HepG2 (cell line): ENCODE measurements around the gene CST4. TPM values are rescaled to one million over a fixed set of nuclear protein-coding genes. Genes with fewer than 3 reads are reported as not detected.

Experiments used
- ATAC-seq: fragments of 200-7000 bp; cut with Tn5 transposase; 3 replicates; pipeline ENCODE4 v1.9.1; 2020; ENCODE audit warnings: mild to moderate bottlenecking, moderate library complexity
- BruUV-seq: library from RNA; stranded (reverse); fragments of 400-500 nt; replicated peaks from 2 replicates; lab custom pipeline; 2021; lab: Mats Ljungman, UMichigan
- CTCF ChIA-PET: fragments of 300-600 bp; formaldehyde crosslinking; extraction: SDS; loops from one replicate; lab custom pipeline; 2021; ENCODE audit warnings: low total read pairs, inconsistent platforms, low intra/inter-chr PET ratio; lab: Yijun Ruan, JAX
- POLR2A ChIA-PET: fragments of 350-600 bp; sonication (Branson Sonifier 250); formaldehyde crosslinking; loops from one replicate; lab custom pipeline; 2020; ENCODE audit warnings: antibody characterized with exemption, inconsistent platforms; lab: Yijun Ruan, JAX
- DNase-seq: peaks from one replicate; pipeline ENCODE4 v3.0.0-alpha.2; 2015; ENCODE audit warnings: low spot score
- FAIRE-seq: peaks from 3 replicates; lab custom pipeline; 2011; peaks lifted over from hg19 to GRCh38; lab: Jason Lieb, UNC
- H2AFZ ChIP-seq: one replicate; pipeline ENCODE4 v1.6.1; 2011; ENCODE audit warnings: low read length, inconsistent platforms
- H3K27ac ChIP-seq: fragments of 300-600 bp; 3 replicates; pipeline ENCODE4 v1.8.0; 2011; ENCODE audit warnings: mixed run types, mild to moderate bottlenecking, mixed read lengths, low read length, inconsistent platforms; ENCODE audit not compliant: insufficient read depth; ENCODE audit errors: extremely low read length
- H3K27me3 ChIP-seq, 2 experiments: fragments of 200-600 bp in 1 of 2; 2 replicates in 1 of 2; 3 replicates in 1 of 2; pipeline versions ENCODE4 v1.6.0 to v1.8.0; 2011; ENCODE audit warnings: low read length in 2 of 2, mild to moderate bottlenecking in 2 of 2, moderate library complexity in 2 of 2, inconsistent platforms in 1 of 2; ENCODE audit not compliant: insufficient read depth in 2 of 2, control insufficient read depth in 1 of 2
- H3K36me3 ChIP-seq, 2 experiments: fragments of 200-600 bp in 1 of 2; replicated peaks in 1 of 2; 2 replicates in 1 of 2; 3 replicates in 1 of 2; pipeline versions ENCODE4 v1.5.1 to v1.8.0; 2011; ENCODE audit warnings: low read length in 2 of 2, inconsistent platforms in 1 of 2; ENCODE audit not compliant: insufficient read depth in 2 of 2, control insufficient read depth in 1 of 2
- H3K4me1 ChIP-seq: 2 replicates; pipeline ENCODE4 v1.5.1; 2012; ENCODE audit warnings: low read length, inconsistent platforms; ENCODE audit not compliant: insufficient read depth
- H3K4me2 ChIP-seq: 2 replicates; pipeline ENCODE4 v1.6.0; 2011; ENCODE audit warnings: low read depth, low read length, inconsistent platforms
- H3K4me3 ChIP-seq, 3 experiments: fragments of 200-600 bp in 1 of 3; sonication (generic), shearing (Covaris generic) in 1 of 3; replicated peaks in 1 of 3; 2 replicates each; pipeline ENCODE4 v1.5.1; 2011 to 2016; ENCODE audit warnings: low read length in 3 of 3, inconsistent platforms in 2 of 3, low read depth in 2 of 3, mild to moderate bottlenecking in 2 of 3, control low read depth in 1 of 3, mixed read lengths in 1 of 3; ENCODE audit not compliant: insufficient read depth in 1 of 3
- H3K79me2 ChIP-seq: one replicate; pipeline ENCODE4 v1.6.1; 2011; ENCODE audit warnings: low read length, inconsistent platforms; ENCODE audit not compliant: insufficient read depth
- H3K9ac ChIP-seq: 2 replicates; pipeline ENCODE4 v1.6.0; 2011; ENCODE audit warnings: mild to moderate bottlenecking, low read depth, low read length, inconsistent platforms; ENCODE audit not compliant: insufficient read depth
- H3K9me3 ChIP-seq: 2 replicates; pipeline ENCODE4 v1.5.1; 2012; ENCODE audit warnings: mild to moderate bottlenecking, low read length
- H4K20me1 ChIP-seq: 2 replicates; pipeline ENCODE4 v1.6.0; 2011; ENCODE audit warnings: inconsistent platforms, mild to moderate bottlenecking, low read length, moderate library complexity; ENCODE audit not compliant: insufficient read depth
- CREBL2 ChIP-seq: sonication (generic); formaldehyde crosslinking; IDR thresholded peaks from 2 replicates; pipeline ENCODE4 v1.8.1; 2023; ENCODE audit warnings: missing genetic modification reagents, mild to moderate bottlenecking, borderline replicate concordance
- GZF1 ChIP-seq: sonication (generic); formaldehyde crosslinking; IDR thresholded peaks from 2 replicates; pipeline ENCODE4 v1.5.1; 2020; ENCODE audit warnings: mild to moderate bottlenecking, missing genetic modification reagents
- MEIS2 ChIP-seq: sonication (generic); formaldehyde crosslinking; IDR thresholded peaks from 2 replicates; pipeline ENCODE4 v1.9.0; 2021; ENCODE audit warnings: mild to moderate bottlenecking, missing genetic modification reagents
- MNT ChIP-seq: fragments of 450-650 bp; IDR thresholded peaks from 2 replicates; pipeline ENCODE4 v1.6.1; 2016
- NONO ChIP-seq, 2 experiments: fragments of 450-650 bp in 1 of 2; sonication (generic) in 1 of 2; formaldehyde crosslinking in 1 of 2; IDR thresholded peaks in 1 of 2; conservative IDR thresholded peaks in 1 of 2; 2 replicates each; pipeline versions ENCODE4 v1.6.1 to v1.8.0; 2017 to 2022; ENCODE audit warnings: mild to moderate bottlenecking in 1 of 2, missing genetic modification reagents in 1 of 2, moderate library complexity in 1 of 2
- NR2F1 ChIP-seq, 2 experiments: fragments of 450-650 bp in 1 of 2; formaldehyde crosslinking in 1 of 2; IDR thresholded peaks; 2 replicates each; pipeline versions ENCODE4 v1.5.0 to v1.6.1; 2016 to 2020; ENCODE audit warnings: mild to moderate bottlenecking in 1 of 2, missing compliant biosample characterization in 1 of 2, missing genetic modification reagents in 1 of 2, moderate library complexity in 1 of 2
- PHF8 ChIP-seq: sonication (generic); formaldehyde crosslinking; IDR thresholded peaks from 2 replicates; pipeline ENCODE4 v1.5.0; 2020; ENCODE audit warnings: missing genetic modification reagents
- ZBTB1 ChIP-seq: sonication (generic); formaldehyde crosslinking; IDR thresholded peaks from 2 replicates; pipeline ENCODE4 v1.4.0; 2020; ENCODE audit warnings: missing genetic modification reagents, borderline replicate concordance
- ZBTB4 ChIP-seq: sonication (generic); formaldehyde crosslinking; IDR thresholded peaks from 2 replicates; pipeline ENCODE4 v1.4.0; 2020; ENCODE audit warnings: missing genetic modification reagents, mild to moderate bottlenecking, borderline replicate concordance
- ZNF543 ChIP-seq: sonication (generic); formaldehyde crosslinking; IDR thresholded peaks from 2 replicates; pipeline ENCODE4 v1.4.0; 2020; ENCODE audit warnings: mild to moderate bottlenecking, missing genetic modification reagents
- ZNF567 ChIP-seq: sonication (generic); formaldehyde crosslinking; IDR thresholded peaks from 2 replicates; pipeline ENCODE4 v1.8.1; 2023; ENCODE audit warnings: mild to moderate bottlenecking, missing genetic modification reagents, borderline replicate concordance
- ZNF749 ChIP-seq: sonication (generic); formaldehyde crosslinking; IDR thresholded peaks from 2 replicates; pipeline ENCODE4 v1.8.0; 2022; ENCODE audit warnings: mild to moderate bottlenecking, missing genetic modification reagents, moderate library complexity, borderline replicate concordance
- ZNF776 ChIP-seq: sonication (generic); formaldehyde crosslinking; IDR thresholded peaks from 2 replicates; pipeline ENCODE4 v1.4.0; 2020; ENCODE audit warnings: mild to moderate bottlenecking, missing genetic modification reagents
- ZNF800 ChIP-seq: sonication (generic); formaldehyde crosslinking; IDR thresholded peaks from 2 replicates; pipeline ENCODE4 v1.4.0; 2020; ENCODE audit warnings: missing genetic modification reagents
- ZSCAN9 ChIP-seq: IDR thresholded peaks from 2 replicates; pipeline ENCODE4 v1.6.1; 2016; ENCODE audit warnings: borderline replicate concordance
- WGBS: methylation state at CpG from one replicate; pipeline ENCODE4 v1.1.6; 2017; ENCODE audit warnings: low lambda C conversion rate; 5-methylcytosine and 5-hydroxymethylcytosine counted together
- in situ Hi-C: cut with HindIII; loops from 2 replicates; pipeline ENCODE4 v1.10.0; 2017; ENCODE audit warnings: low pct_unique_long_range_greater_than_20kb; ENCODE audit not compliant: extremely low pct_ligation_motif_present
- intact Hi-C: fragments of 100-400 bp; cut with micrococcal nuclease; formaldehyde crosslinking; loops from one replicate; pipeline ENCODE4 v1.10.0; 2022; ENCODE audit not compliant: unreplicated experiment
- polyA plus RNA-seq, 8 experiments: library from polyadenylated mRNA; depleted of rRNA in 3 of 8; stranded (reverse) in 7 of 8; unstranded in 1 of 8; fragments of >200 nt; fragmentation: Illumina TruSeq in 4 of 8; extraction: Trizol in 4 of 8; gene quantifications; 2 replicates each; pipeline versions ENCODE4 v1.2.1 to v1.2.3, GENCODE V29; 2011 to 2016; ENCODE audit warnings: low read depth in 4 of 8, missing spikeins in 1 of 8, mixed read lengths in 1 of 8; ENCODE audit not compliant: insufficient read depth in 1 of 8
- total RNA-seq, 5 experiments: library from RNA; depleted of rRNA; stranded (reverse); fragments of >200 nt; fragmentation: Illumina TruSeq; extraction: Trizol; gene quantifications; 2 replicates each; pipeline ENCODE4 v1.2.3, GENCODE V29; 2016; ENCODE audit warnings: low read depth in 1 of 5

The CST4 gene
- total and polyA plus RNA-seq, 2 of the 13 experiments (the other 11 are each of a cell fraction or from before 2014, with no cell fraction given): not detected

- in situ Hi-C loops (no loop called here), intact Hi-C loops (no loop called here)
- Histone ChIP-seq H3K9ac (no peak overlapping the region), H4K20me1 (no peaks in the 10 kb centered on the region), H3K4me2 (no peak overlapping the region), H2AFZ (no peak overlapping the region), H3K36me3 (no peaks in the 10 kb centered on the region), H3K9me3 (no peaks in the 10 kb centered on the region), H3K27ac (no peak overlapping the region), H3K4me3 (no peak overlapping the region), H3K4me1 (no peaks in the 10 kb centered on the region), H3K27me3 (peaks cover 0 to 5% of the 10 kb centered on the region in 2 experiments; a peak in 1 of 5 replicates), H3K79me2 (no peaks in the 10 kb centered on the region)
- DNase-seq (no peak), ATAC-seq (no peak), FAIRE-seq (no peak)
- WGBS: 49% methylated on average over 7 of the region's 7 CpGs
- POLR2A ChIA-PET: no interaction called here
- CTCF ChIA-PET: no interaction called here
- no TSS peak for BruUV-seq
- no peak for TF ChIP-seq MEIS2
- TF ChIP-seq NR2F1 (CRISPR knock-in tag; IDR thresholded peaks at IDR 0.05): no peak
- TF ChIP-seq ZBTB1 (CRISPR knock-in tag): no peak
- TF ChIP-seq ZNF749 (CRISPR knock-in tag): no peak
- TF ChIP-seq ZNF800 (CRISPR knock-in tag): no peak
- TF ChIP-seq GZF1: no peak
- TF ChIP-seq PHF8 (CRISPR knock-in tag): no peak
- TF ChIP-seq ZNF543 (CRISPR knock-in tag): no peak
- no peak for TF ChIP-seq MNT
- no peak for TF ChIP-seq ZBTB4 (CRISPR knock-in tag)
- no peak for TF ChIP-seq ZNF567 (CRISPR knock-in tag)
- no peak for TF ChIP-seq ZNF776
- no peak for TF ChIP-seq CREBL2
- TF ChIP-seq ZSCAN9 (CRISPR knock-in tag): no peak
- TF ChIP-seq NONO (IDR thresholded peaks at IDR 0.05): no peak
- TF ChIP-seq NONO (CRISPR knock-in tag; conservative IDR thresholded peaks at IDR 0.05): no peak
Measured at GRCh38 chr20:23679133-23680092, 9.4 kb downstream of the CST4 start.
